GM18508 (cell line): ENCODE results near the gene ASIC4.

Source experiments
- ATAC-seq: cut with Tn5 transposase; IDR thresholded peaks from one replicate; pipeline ENCODE4 v1.9.1; 2021; ENCODE audit warnings: moderate number of reproducible peaks; ENCODE audit not compliant: insufficient read depth, unreplicated experiment

ASIC4 gene

GRCh38 chr2:219514196-219514761 lies at the start of gene ASIC4:
Gene ASIC4 (plus strand): TSS chr2:219514482. CDS start chr2:219514725, 243 bp downstream.
- ATAC-seq = no peak

- no peak for ATAC-seq
These were observed 48.4 kb upstream of the ASIC4 start for GRCh38 chr2:219465659-219466561.

- no peak for ATAC-seq
These were observed 47.2 kb upstream of the ASIC4 start for GRCh38 chr2:219466816-219467735.

GRCh38 chr2:219467736-219468075 lies 46.6 kb upstream of the ASIC4 start:
- ATAC-seq = no peak

- ATAC-seq = no peak
These were observed 45.7 kb upstream of the ASIC4 start for GRCh38 chr2:219468410-219469185.

GRCh38 chr2:219469186-219469724 lies 45.0 kb upstream of the ASIC4 start:
- ATAC-seq = no peak

GRCh38 chr2:219470429-219470828 lies 43.9 kb upstream of the ASIC4 start:
- ATAC-seq = no peak

- no peak for ATAC-seq
These were observed 42.6 kb upstream of the ASIC4 start for GRCh38 chr2:219471476-219472371.

GRCh38 chr2:219472629-219473187 lies 41.6 kb upstream of the ASIC4 start:
- no peak for ATAC-seq

GRCh38 chr2:219473511-219473910 lies 40.8 kb upstream of the ASIC4 start:
- no peak for ATAC-seq

GRCh38 chr2:219474285-219475060 lies 39.8 kb upstream of the ASIC4 start:
- no peak for ATAC-seq

GRCh38 chr2:219475278-219475677 lies 39.0 kb upstream of the ASIC4 start:
- no peak for ATAC-seq

- no peak for ATAC-seq
These were observed 38.3 kb upstream of the ASIC4 start for GRCh38 chr2:219475697-219476651.

GRCh38 chr2:219476652-219477151 lies 37.6 kb upstream of the ASIC4 start:
- ATAC-seq = no peak

- no peak for ATAC-seq
These were observed 37.1 kb upstream of the ASIC4 start for GRCh38 chr2:219477179-219477578.

GRCh38 chr2:219477815-219478214 lies 36.5 kb upstream of the ASIC4 start:
- no peak for ATAC-seq
